Stimulated activated CD8-positive, alpha-beta memory T cell treated with anti-CD3 and anti-CD28 coated beads, Interleukin-2, amount 100 ng/mL, for 1 hour (primary cell): Measurements from ENCODE around the gene ANTXR2.
"Not testable (repeated sequence)": the region's sequence is repeated elsewhere in the genome, so short reads cannot be mapped to it uniquely, and the experiment has no call there.

Experiments
- DNase-seq, 2 donors: peaks; one replicate each; pipeline ENCODE4 v3.0.0-alpha.2; 2020; ENCODE audit warnings: low read depth in 2 of 2

ANTXR2 gene

DNA sequence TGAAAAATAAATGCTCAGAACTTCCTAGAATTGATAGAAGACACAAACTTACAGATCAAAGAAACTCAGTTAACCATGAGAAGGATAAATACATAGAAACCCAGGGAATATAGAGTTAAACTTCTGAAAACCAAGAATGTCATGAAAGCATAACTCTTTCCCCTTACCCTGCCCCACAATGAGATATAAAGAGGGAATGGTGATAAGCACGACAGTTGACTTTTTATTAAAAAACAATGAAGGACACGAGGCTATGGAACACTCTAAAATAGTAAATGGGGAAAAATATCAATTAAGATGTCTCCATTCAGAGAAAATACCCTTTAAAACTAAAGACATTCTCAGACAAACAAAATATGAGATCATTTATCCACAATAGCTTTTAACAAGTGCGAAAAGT is 154.7 kb downstream of the ANTXR2 start:
- no peak for DNase-seq

DNA sequence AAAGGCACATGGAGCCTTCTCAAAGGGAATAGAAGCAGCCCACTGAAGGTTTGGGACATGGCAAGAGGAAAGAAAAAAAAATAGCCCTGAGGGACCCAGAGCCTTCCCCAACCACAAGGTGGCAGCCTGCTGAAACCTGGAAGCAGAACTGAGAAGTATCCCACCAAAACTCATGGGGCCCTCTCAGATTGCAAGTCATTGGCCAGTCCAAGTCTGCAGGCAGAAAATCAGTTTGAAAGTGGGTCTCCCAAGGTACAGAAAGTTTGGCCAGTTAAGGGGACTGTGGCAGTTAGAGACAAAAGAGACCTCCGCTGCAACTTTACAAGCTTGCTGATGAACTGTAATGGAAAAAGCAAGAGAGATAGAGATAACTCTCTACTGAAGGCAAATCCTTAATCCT is 155.8 kb downstream of the ANTXR2 start:
- DNase-seq: peak; percentile 5 to 10

DNA sequence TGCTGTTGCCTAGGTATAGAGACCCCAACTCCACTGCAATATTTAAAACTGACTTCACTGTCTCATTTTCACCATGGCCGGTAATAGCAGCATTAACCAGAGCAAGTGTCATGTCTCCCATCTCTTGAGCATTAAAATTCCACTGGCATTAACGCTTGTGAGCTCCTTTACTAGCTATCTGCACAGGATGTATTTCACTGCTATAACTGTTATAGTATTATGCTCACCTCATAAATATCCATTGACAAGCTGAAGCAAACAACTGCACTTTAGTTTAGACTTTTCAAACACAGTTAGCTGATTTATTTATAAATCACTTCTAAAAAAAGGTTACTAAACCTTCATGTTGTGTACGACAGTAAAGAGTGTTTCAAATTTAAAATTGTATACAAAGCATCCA is 157.8 kb downstream of the ANTXR2 start:
- DNase-seq: no peak

DNA sequence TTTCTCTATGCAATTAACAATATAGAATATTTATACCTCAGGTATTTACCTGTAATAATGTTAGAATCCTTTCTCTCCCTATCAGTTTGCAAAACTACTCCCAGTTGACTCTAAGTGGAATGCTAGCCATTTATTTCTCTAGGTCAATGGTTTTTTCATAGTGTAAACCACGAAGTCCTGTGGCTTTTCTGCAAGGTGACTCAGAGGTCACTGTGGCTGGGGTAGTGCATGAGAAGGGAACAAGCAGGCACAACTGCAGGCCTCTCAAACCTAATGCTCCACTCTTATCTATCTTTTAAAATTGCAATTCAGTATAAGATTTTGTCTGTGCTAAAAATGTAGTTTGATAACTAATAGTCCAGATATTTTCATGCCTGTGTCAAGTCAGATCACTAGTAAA is 159.4 kb downstream of the ANTXR2 start:
- DNase-seq: no peak

DNA sequence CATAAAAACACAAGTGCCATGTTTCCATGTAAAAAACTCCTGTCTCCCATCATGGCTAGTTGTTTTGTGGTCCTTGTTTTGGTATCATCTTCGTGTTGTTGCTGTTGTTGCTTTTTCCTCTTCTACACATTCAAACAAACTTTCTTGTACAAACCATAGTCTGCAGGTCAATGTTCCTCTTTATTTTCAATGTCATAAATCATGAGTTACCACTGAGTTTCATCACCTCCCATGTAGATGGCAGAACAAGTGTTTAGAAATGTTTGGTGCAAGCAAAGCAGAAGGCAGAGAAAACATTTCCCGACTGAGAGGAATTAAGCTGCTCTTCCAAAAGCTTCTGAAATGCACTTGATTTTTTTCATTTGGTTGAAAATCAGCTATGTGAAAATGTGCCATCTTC is 166.0 kb downstream of the ANTXR2 start:
- no peak for DNase-seq

DNA sequence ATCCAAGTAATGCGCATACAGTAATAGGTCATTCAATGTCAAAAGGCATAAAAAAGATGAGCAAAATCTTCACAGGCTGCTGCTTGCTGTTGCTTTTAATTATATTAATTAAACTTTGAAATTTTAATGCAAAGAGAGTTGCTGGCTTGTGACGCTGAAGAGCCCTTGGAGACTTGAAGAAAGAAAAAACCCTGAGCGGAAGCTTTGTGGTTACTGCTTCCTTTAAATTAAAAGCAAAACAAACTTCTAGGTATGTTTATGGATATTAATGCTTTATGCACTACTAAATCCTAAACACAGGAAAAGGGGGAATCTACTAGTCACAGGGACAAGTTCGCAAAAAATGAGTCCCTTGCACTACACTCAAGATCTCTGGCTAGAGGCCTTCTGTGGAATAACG is 166.7 kb downstream of the ANTXR2 start:
- DNase-seq: no peak

DNA sequence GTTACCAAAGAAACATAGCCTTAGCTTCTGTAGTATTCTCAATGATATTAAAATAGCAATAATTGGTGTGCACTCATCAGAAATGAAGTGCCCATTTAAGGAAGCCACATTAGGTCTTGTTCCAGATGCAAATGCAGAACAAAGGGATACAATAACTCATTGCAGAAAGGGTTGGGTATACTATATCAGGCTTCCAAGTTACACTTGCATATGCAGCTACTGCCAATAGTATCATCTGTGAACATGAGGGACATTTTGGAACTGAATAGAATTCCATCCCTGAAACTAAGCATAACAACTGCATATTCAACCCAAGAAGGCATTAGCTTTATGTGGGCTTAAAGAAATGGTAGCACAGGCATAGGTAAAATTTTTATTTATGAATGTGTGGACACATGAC is 167.8 kb downstream of the ANTXR2 start:
- DNase-seq: no peak

DNA sequence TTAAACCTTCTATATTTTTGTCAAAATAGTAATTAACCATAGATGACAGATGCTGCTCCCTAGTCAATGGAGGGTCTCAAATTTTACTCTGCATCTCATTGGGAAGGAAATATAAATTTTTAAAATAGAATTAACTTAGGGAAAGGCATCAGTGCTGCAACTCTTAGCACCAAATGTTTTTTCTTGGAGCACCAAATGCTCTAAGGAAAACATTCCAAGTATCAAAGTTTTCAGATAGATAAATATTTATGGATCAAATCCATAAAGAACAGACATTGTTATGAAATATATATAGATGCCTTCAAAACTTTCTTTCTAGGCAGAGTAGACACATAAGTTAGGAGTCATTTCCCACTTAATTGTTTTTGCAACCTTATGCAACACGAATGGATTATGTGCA is 168.7 kb downstream of the ANTXR2 start:
- DNase-seq: no peak

DNA sequence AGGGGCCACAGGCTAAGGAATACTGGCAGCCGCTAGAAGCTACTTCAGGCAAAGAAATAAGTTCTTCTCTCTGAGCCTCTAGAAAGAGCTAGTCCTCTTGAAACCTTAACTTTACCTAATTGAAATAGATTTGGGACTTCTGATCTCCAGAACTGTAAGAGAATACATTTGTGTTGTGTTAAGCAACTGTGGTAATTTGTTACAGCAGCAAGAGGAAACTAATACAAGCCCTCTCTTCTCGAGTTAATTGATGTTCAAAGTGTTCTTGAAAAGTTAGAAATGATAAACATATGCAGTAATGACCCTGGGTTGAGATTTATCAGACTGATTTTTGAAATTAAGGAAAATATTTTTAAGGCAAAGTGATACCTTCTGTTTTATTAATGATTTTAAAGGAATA is 172.8 kb downstream of the ANTXR2 start:
- no peak for DNase-seq

DNA sequence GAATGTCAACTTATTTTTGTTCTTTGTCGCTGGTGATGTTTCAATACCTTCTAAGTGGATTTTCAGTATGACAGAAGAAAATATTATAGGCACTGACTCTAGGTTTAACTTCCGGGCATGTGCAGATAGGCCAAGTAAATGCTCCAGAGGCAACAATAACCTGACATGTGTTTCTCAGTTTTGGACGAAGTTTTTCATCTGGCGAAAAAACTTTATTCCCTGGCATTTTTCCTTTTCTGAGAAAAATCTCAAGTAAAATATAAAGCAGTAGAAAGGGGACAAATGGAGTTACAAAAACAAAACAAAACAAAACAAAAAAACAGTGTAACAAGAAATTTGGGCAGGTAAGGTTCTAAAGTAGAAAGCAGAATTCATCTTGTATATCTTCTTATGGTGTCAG is 173.5 kb downstream of the ANTXR2 start:
- DNase-seq: no peak

DNA sequence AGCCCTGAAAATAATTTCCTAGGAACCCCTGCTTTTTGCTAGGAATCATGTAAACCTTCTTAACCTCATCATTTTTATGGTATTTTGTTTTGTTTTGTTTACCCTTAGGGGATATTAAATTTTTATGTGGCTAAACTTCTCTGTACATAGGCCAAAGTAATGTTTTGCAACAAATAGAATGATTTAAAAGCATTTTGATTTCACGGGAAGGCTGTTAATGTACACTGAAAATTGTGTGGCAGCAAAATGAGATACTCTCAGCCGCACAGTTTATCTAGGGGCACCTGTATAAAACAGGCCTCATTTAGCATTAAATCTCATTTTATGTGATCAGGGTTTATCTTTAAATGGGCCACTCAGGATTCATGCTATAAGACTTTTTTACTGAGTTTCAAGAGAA is 175.0 kb downstream of the ANTXR2 start:
- no peak for DNase-seq

DNA sequence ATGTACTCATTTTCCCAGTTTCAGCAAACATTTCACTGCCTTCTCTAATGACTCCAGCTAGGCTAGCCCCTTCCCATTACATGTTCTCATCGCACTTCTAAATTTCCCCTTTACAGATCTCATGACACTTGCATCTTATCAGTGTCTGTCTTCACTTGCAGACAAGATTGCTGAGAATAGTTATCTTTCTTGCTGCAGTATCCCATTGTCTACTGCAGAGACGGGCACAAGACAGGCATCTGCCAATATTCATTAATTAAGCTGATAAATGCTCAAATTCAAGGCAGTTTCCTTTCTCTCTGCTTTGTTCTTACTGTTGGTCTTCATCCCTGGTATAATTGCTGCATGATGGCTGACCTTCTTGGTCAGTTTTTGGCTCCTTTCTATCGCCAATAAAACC is 175.9 kb downstream of the ANTXR2 start:
- no peak for DNase-seq

DNA sequence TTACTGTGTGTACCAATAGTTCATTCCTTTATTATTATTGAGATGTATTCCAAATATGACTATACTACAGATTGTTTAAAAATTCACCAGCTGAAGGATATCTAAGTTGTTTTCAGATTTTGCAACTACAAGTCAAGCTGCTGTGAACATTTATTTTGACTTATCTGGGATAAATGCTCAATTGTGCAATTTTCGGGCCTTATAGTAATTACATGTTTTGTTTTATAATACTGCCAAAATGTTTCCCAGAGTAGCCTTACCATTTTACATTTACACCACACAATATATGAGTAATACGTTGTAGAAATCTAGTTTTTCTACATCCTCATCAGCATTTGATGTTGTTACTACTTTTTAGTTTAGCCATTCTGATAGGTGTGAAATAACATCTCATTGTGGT is 179.6 kb downstream of the ANTXR2 start:
- DNase-seq: no peak

DNA sequence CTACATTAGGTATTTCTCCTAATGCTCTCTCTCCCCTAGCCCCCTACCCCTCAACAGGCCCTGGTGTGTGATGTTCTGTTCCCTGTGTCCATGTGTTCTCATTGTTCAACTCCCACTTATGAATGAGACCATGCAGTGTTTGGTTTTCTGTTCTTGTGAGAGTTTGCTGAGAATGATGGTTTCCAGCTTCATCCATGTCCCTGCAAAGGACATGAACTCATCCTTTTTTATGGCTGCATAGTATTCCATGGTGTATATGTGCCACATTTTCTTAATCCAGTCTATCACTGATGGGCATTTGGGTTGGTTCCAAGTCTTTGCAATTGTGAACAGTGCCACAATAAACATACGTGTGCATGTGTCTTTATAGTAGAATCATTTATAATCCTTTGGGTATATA is 184.0 kb downstream of the ANTXR2 start:
- DNase-seq: not testable (repeated sequence)

DNA sequence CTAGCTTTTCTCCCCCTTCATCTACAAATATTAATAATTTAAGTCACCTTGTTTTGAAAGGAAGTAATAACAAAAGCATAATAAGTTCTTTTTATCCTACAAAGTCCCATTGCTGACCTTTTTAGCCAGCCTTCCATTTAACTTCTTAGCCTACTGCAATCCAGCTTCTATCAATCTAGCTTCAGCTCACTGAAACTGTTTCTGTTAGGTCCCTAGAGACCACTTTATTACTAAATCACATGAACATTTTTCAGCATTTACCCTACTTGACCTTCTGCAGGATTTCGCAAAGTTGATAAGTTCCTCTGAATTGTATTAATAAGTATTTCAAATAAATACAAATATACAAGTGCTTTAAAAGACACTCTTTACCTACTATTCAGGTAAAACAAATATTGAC is 186.5 kb downstream of the ANTXR2 start:
- no peak for DNase-seq

DNA sequence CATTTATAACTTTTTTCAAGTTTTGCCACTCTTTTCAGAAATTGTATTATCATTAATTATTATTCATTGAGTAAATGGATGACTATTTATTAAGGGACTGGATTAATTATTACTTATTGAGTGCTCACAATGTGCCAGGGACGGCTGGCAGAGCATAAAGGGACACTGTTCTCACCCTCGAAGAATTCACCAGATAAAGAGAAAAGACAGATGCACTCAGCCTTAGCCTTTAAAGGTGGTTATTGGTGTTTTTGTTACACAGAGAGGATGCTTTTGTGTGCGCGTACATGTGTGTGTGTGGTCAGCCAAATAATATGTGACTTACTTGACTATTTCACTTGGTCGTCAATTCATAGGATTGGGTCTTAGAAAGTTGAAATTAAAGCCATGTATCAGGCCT is 187.0 kb downstream of the ANTXR2 start:
- no peak for DNase-seq

DNA sequence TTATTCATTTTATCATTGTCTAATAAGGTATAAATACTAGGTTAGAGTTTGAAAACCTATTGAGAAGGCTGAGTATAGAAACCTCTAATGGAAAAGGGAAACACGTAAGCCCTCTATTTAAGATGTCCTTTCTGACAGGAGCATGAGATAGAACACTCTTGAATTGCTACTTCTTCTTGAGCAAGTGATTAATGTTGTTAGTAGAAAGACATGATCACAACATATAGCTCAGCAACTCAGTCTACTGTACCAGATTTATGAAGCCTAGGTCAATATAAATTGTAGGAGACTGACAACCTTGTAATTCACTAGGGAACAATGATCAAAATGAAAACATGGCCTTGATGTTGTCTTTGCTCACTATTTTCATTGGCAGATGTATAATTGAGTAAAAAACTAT is 189.7 kb downstream of the ANTXR2 start:
- no peak for DNase-seq

DNA sequence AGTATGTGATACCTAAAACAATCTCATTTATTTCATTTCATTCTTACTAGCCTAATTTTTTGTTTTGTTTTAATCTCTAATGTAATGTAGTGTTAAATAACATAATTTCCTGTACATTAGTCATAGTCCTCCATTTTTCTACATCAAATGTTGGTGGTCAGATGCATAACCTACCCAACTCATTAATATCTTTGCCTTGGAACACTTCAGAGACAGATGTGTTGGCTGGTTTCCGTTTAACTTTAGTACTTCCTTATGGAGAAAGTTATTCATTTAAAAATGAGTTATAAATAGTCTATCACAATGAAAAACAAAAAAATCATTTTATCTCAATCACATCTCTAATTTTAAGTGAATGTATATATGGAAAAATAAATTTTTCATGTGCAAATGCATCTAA is 190.2 kb downstream of the ANTXR2 start:
- DNase-seq: no peak

DNA sequence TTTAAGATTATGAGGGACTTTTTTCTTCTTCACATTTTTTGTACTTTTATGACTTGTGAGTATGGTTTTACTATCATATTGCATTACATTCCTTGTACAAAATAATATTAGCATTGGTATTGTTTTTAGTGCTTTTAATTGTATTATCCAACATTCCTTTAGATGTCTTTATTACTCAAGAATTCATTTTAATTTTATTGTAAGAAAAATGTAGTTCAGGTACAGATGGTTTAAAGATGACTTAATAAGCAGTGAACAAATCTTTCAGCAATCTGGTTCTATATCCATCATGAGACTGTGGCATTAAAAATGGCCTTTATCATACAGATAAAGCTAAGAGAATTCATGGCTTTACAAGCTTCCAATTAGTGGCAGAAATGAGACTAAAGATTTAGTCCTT is 191.6 kb downstream of the ANTXR2 start:
- no peak for DNase-seq

DNA sequence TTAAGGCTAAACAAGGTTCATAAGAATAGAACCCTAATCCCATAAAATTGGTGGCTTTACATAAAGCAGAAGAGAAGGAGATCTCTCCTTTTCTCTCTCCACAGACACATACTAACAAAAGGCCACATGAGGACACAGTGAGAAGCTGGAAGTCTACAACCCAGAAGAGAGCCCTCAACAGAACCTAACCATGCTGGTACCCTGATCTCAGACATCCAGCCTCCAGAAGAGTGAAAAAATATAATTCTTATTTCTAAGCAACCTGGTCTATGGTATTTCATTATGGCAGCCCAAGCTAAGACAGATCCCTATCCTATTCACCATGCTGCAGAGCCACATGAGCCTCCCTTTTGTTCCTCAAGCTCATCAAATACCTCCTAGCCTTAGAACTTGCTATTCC is 195.5 kb downstream of the ANTXR2 start:
- no peak for DNase-seq

DNA sequence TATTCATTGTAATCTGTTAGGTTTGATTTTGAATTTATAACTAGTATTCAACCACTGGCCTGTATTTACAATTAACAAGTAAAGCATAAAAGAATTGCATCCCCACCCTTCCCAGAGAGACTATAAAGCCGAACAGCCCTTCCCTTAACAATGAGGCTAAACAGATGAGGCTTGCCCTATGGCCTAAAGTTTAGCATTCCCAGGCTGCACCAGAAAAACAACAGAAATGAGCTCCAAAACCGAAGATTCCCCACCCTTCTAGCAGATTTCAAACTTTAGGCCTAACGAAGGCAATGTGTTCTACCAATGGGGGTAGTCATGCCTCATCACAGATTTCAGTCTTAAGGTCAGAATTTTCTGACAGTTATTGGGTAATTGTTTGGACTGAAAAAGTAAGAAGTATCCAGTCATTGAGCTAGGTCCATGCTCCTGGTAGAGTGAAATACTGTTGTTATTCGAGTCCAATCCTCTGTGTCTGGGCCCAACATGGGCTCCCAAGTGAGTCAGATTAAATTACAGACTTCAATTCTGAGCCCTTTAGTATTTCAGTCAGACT is 197.6 kb downstream of the ANTXR2 start:
- DNase-seq: no peak

DNA sequence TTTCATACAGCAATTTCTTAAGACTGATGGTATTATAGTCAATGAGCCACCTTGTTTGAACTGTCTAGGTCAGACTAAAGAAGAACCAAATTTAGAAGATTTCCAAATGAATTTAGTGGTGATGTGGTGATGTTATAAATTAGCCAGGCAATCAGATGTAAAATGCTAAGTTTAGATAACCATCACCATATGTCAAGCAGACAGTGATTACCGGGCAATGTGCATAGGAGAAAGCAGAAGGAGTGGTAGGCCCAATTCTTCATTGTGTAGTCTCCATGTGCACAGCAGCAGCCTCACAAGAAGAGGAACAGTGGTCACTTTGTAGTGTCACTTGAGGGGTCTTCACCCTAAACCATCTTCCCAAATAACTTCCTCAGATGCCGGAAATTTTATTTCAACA is 198.8 kb downstream of the ANTXR2 start:
- no peak for DNase-seq

DNA sequence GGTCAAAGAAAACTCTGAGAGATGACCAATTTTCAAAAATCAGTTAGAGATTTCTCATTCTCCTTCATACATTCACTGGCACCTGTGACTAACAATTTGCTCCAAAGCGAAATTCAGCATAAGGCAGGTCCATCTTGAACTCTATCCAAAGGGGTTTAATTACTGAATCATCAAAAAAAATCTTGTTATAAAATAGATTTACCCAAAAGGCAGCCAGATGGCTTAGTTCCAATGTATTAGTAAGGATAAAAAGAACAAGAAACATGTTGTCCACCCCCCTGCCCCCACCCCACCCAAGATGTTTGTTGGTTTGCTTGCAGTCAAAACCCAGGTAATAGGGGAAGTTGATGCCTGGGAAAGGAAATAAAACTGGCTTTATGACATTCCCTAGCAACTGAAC is 200.3 kb downstream of the ANTXR2 start:
- no peak for DNase-seq

DNA sequence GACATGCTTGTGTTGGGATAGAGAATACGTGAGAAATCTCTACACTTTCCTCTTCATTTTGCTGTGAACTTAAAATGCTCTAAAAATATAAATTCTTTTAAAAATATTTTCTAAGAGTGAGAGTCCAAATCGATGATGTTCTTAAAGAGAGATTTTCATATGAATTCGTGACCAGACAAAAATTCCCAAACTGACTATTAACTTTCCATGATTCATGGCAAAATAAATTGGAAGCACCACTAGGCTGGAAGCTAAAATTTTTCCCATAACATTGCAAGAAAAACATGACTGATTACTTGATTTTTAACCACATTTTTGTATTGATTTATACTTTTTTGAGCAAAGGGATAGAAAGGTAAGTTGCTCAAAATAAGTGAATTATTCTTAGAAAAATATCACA is 201.1 kb downstream of the ANTXR2 start:
- no peak for DNase-seq
